Measurements from ENCODE around the gene CHRNA3.

The CHRNA3 gene

DNA sequence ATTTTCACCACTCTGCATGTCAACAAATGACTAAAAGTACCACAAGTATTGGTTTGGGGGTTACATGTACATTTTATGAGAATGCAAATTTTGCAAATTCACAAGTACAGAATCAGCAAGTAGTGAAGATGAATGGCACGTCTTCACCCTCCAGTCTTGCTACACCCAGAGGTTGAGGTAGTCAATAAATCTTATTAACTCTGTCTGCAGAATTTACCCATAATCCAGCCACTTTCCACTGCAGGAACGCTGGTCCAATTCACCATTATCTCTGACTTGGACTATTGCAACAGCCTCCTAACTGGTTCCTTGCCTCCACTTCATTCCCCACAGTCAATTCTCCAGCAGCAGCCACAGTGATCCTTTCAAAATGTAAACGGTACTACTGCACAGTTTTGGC is 70.0 kb downstream of the CHRNA3 start:
- DNase-seq = no peak

GRCh38 chr15:78550194-78550593 is 70.6 kb downstream of the CHRNA3 start:
- DNase-seq = no peak
